Measurements from ENCODE around the gene FIGNL2. TPM values are rescaled to one million over a fixed set of nuclear protein-coding genes. Genes with fewer than 3 reads are reported as not detected.

The FIGNL2 gene
- total RNA-seq, 1 donor from 2014 or later, result 9.3 TPM

- H3K4me2 ChIP-seq, result no peak overlapping the region
- no peaks in the 10 kb centered on the region for H3K4me1 ChIP-seq
- Mint-ChIP-seq H3K36me3 (peaks cover 48% of the 10 kb centered on the region), H3K27ac (no peak overlapping the region), H3K4me3 (no peak overlapping the region), H3K27me3 (ENCODE audit: insufficient read depth, low read depth) (peaks cover 5% of the 10 kb centered on the region), H3K9me3 (no peaks in the 10 kb centered on the region), H3K4me1 (peaks cover under 1% of the 10 kb centered on the region)
- no peaks in the 10 kb centered on the region for H3K9me3 ChIP-seq (ENCODE audit: low read depth)
- H3K79me2 ChIP-seq (ENCODE audit: low read depth), result no peaks in the 10 kb centered on the region
- no peaks in the 10 kb centered on the region for H3K27me3 ChIP-seq
- H3K36me3 ChIP-seq, result no peaks in the 10 kb centered on the region
- H3F3A ChIP-seq (ENCODE audit: low read depth), result no peaks in the 10 kb centered on the region
- DNase-seq (ENCODE audit: low spot score), result no peak
- H4K20me1 ChIP-seq (ENCODE audit: low read depth), result peaks cover 3% of the 10 kb centered on the region
- no peak overlapping the region for H3K4me3 ChIP-seq
- TF ChIP-seq EZH2 (IDR thresholded peaks at IDR 0.05), result no peak
- no peak for TF ChIP-seq CTCF (IDR thresholded peaks at IDR 0.05)
- TF ChIP-seq EZH2phosphoT487 (IDR thresholded peaks at IDR 0.05), result no peak
- no peak overlapping the region for H3K9ac ChIP-seq
- H2AFZ ChIP-seq (replicated peaks), result no peak overlapping the region
- H3K27ac ChIP-seq, result no peak overlapping the region
These were observed 77.5 kb downstream of the FIGNL2 start for GRCh38 chr12:51771008-51771407.

Other genes starting within 250 kb of the FIGNL2 start
- gene ANKRD33, start 39.4 kb upstream of the FIGNL2 start, total RNA-seq (ENCODE audit: low replicate concordance), result 0.39 and 0.46 TPM in 2 replicates
- gene ACVRL1, start 58.8 kb upstream of the FIGNL2 start, total RNA-seq (ENCODE audit: low replicate concordance), result 0.22 and 2.0 TPM in 2 replicates
- gene ACVR1B, start 103.0 kb upstream of the FIGNL2 start, total RNA-seq (ENCODE audit: low replicate concordance), result 13.8 and 18.9 TPM in 2 replicates
- gene TAMALIN, start 158.2 kb upstream of the FIGNL2 start, total RNA-seq (ENCODE audit: low replicate concordance), result 1.1 and 7.4 TPM in 2 replicates
- gene NR4A1, start 202.7 kb upstream of the FIGNL2 start, total RNA-seq (ENCODE audit: low replicate concordance), result 8.2 and 13.0 TPM in 2 replicates
- gene ATG101, start 221.3 kb upstream of the FIGNL2 start, total RNA-seq (ENCODE audit: low replicate concordance), result 19.8 and 33.7 TPM in 2 replicates
- not detected in 2 replicates for gene SMIM41, start 231.0 kb upstream of the FIGNL2 start, total RNA-seq (ENCODE audit: low replicate concordance)